ENCODE measurements around the gene IL4I1. TPM values are rescaled to one million over a fixed set of nuclear protein-coding genes. Genes with fewer than 3 reads are reported as not detected.
A peak's percentile ranks its signal among the peaks of the same experiment; 100 is the strongest.

IL4I1 gene
- total RNA-seq, 1 donor from 2014 or later, result 0.24 TPM

GRCh38 chr19:49882643-49883042 is 14.0 kb downstream of the IL4I1 start:
- H3K36me3 Mint-ChIP-seq (ENCODE audit: insufficient read depth), result peaks cover 31% of the 10 kb centered on the region
- no peaks in the 10 kb centered on the region for H3K27me3 Mint-ChIP-seq

GRCh38 chr19:49881672-49882394 is 14.9 kb downstream of the IL4I1 start:
- Mint-ChIP-seq H3K4me1 (ENCODE audit: low read depth) (peaks cover 9% of the 10 kb centered on the region), H3K27me3 (no peaks in the 10 kb centered on the region), H3K27ac (no peak overlapping the region), H3K36me3 (ENCODE audit: insufficient read depth) (peaks cover 31% of the 10 kb centered on the region), H3K4me3 (ENCODE audit: low read depth) (no peak overlapping the region), H3K9me3 (ENCODE audit: low read depth) (no peaks in the 10 kb centered on the region)
- no peak for TF ChIP-seq CTCF (IDR thresholded peaks at IDR 0.05; ENCODE audit: unreplicated experiment)
- DNase-seq (ENCODE audit: low spot score, unreplicated experiment), result no peak

More at GRCh38 chr19:49882643-49883042, 14.0 kb downstream of the IL4I1 start:
- no peak for DNase-seq (ENCODE audit: low spot score, unreplicated experiment)
- Mint-ChIP-seq H3K9me3 (ENCODE audit: low read depth) (no peaks in the 10 kb centered on the region), H3K27ac (no peak overlapping the region), H3K4me3 (ENCODE audit: low read depth) (no peak overlapping the region), H3K4me1 (ENCODE audit: low read depth) (peaks cover 9% of the 10 kb centered on the region)
- no peak for TF ChIP-seq CTCF (IDR thresholded peaks at IDR 0.05; ENCODE audit: unreplicated experiment)

GRCh38 chr19:49881186-49881585 is 15.5 kb downstream of the IL4I1 start:
- Mint-ChIP-seq H3K4me3 (ENCODE audit: low read depth) (no peak overlapping the region), H3K27ac (peak overlapping the region; percentile 76), H3K27me3 (no peaks in the 10 kb centered on the region), H3K4me1 (ENCODE audit: low read depth) (peaks cover 9% of the 10 kb centered on the region), H3K36me3 (ENCODE audit: insufficient read depth) (peaks cover 28% of the 10 kb centered on the region), H3K9me3 (ENCODE audit: low read depth) (no peaks in the 10 kb centered on the region)
- DNase-seq (ENCODE audit: low spot score, unreplicated experiment), result no peak
- no peak for TF ChIP-seq CTCF (IDR thresholded peaks at IDR 0.05; ENCODE audit: unreplicated experiment)

- H3K27me3 Mint-ChIP-seq, result no peaks in the 10 kb centered on the region
- H3K4me1 Mint-ChIP-seq (ENCODE audit: low read depth), result peaks cover 12% of the 10 kb centered on the region
- H3K4me3 Mint-ChIP-seq (ENCODE audit: low read depth), result no peak overlapping the region
- H3K9me3 Mint-ChIP-seq (ENCODE audit: low read depth), result no peaks in the 10 kb centered on the region
- H3K36me3 Mint-ChIP-seq (ENCODE audit: insufficient read depth), result peaks cover 26% of the 10 kb centered on the region
- no peak for TF ChIP-seq CTCF (IDR thresholded peaks at IDR 0.05; ENCODE audit: unreplicated experiment)
- H3K27ac Mint-ChIP-seq, result no peak overlapping the region
- no peak for DNase-seq (ENCODE audit: low spot score, unreplicated experiment)
These were observed 16.4 kb downstream of the IL4I1 start for GRCh38 chr19:49880162-49880869.

- Mint-ChIP-seq H3K4me3 (ENCODE audit: low read depth) (peak overlapping the region; percentile 29), H3K27me3 (no peaks in the 10 kb centered on the region), H3K36me3 (ENCODE audit: insufficient read depth) (peaks cover 23% of the 10 kb centered on the region), H3K27ac (no peak overlapping the region), H3K9me3 (ENCODE audit: low read depth) (no peaks in the 10 kb centered on the region), H3K4me1 (ENCODE audit: low read depth) (peaks cover 12% of the 10 kb centered on the region)
- no peak for TF ChIP-seq CTCF (IDR thresholded peaks at IDR 0.05; ENCODE audit: unreplicated experiment)
- DNase-seq (ENCODE audit: low spot score, unreplicated experiment), result no peak
These were observed 17.3 kb downstream of the IL4I1 start for GRCh38 chr19:49879243-49879963.
